Kidney (tissue), 14 donors: ENCODE data around the gene CNIH3. TPM values are rescaled to one million over a fixed set of nuclear protein-coding genes. Genes with fewer than 3 reads are reported as not detected.

Source experiments
- DNase-seq, 5 donors: peaks; one replicate each; pipeline ENCODE4 v3.0.0-alpha.2; 2013 to 2020
- FAIRE-seq: peaks from 2 replicates; lab custom pipeline; 2012; peaks lifted over from hg19 to GRCh38; lab: Jason Lieb, UNC
- H3K27ac ChIP-seq, 2 donors: one replicate each; pipeline ENCODE4 v1.7.0; 2013; ENCODE audit warnings: low read depth in 2 of 2, low read length in 2 of 2, inconsistent platforms in 1 of 2
- H3K27me3 ChIP-seq: one replicate; pipeline ENCODE4 v1.7.1; 2013; ENCODE audit warnings: low read length, inconsistent platforms; ENCODE audit not compliant: control insufficient read depth, insufficient read depth
- H3K36me3 ChIP-seq, 3 donors: one replicate each; pipeline versions ENCODE4 v1.7.0 to v1.7.1; 2013; ENCODE audit warnings: low read length in 3 of 3, control low read depth in 1 of 3, inconsistent platforms in 1 of 3; ENCODE audit not compliant: insufficient read depth in 3 of 3, control insufficient read depth in 2 of 3
- H3K4me1 ChIP-seq, 3 donors: one replicate each; pipeline versions ENCODE4 v1.7.0 to v1.7.1; 2013; ENCODE audit warnings: low read length in 3 of 3, inconsistent platforms in 1 of 3, low read depth in 1 of 3; ENCODE audit not compliant: control insufficient read depth in 2 of 3, insufficient read depth in 2 of 3
- H3K4me3 ChIP-seq, 3 donors: one replicate each; pipeline versions ENCODE4 v1.7.0 to v1.8.1; 2013; ENCODE audit warnings: low read length in 3 of 3, control low read depth in 1 of 3, inconsistent platforms in 1 of 3
- H3K9ac ChIP-seq, 3 donors: one replicate each; pipeline versions ENCODE4 v1.7.0 to v1.7.1; 2013; ENCODE audit warnings: low read length in 3 of 3, control low read depth in 1 of 3, inconsistent platforms in 1 of 3
- H3K9me3 ChIP-seq, 3 donors: one replicate each; pipeline versions ENCODE4 v1.7.0 to v1.7.1; 2013; ENCODE audit warnings: low read length in 3 of 3, control low read depth in 1 of 3, inconsistent platforms in 1 of 3; ENCODE audit not compliant: control insufficient read depth in 2 of 3, insufficient read depth in 1 of 3
- CTCF ChIP-seq: IDR thresholded peaks from 3 replicates; pipeline ENCODE4 v1.5.1; 2012; ENCODE audit warnings: mild to moderate bottlenecking, moderate library complexity, borderline replicate concordance; ENCODE audit not compliant: insufficient read depth; ENCODE audit errors: extremely low read depth
- intact Hi-C: fragments of 100-400 bp; cut with DNase I; formaldehyde crosslinking; loops from one replicate; pipeline ENCODE4 v1.11.1; 2022
- polyA plus RNA-seq: library from polyadenylated mRNA; stranded (reverse); fragments of 350-450 nt; fragmentation: Illumina TruSeq; extraction: RNeasy Lipid Tissue Mini Kit (QIAGEN cat#74804); gene quantifications from one replicate; pipeline ENCODE4 v1.2.3, GENCODE V29; 2014; ENCODE audit warnings: low read depth, low replicate concordance; ENCODE audit not compliant: insufficient read depth
- total RNA-seq: library from RNA; stranded (reverse); fragmentation: NEBNext Ultra II Directional; extraction: Animal tissue kit (Norgen Biotek cat#: 25700); gene quantifications from one replicate; pipeline ENCODE4 v1.2.1, GENCODE V29; 2021
- donor health status: control.
- donor health status: control.
- donor health status: control.
- donor health status: control.
- donor health status: control.
- donor health status: DM: yes; HTN: yes; CAD: no.
- donor health status: Normal renal cell carcinoma (clear cell type).

The CNIH3 gene
- total and polyA plus RNA-seq, 2 donors from 2014 or later = 4.3 to 7.6 TPM

DNA sequence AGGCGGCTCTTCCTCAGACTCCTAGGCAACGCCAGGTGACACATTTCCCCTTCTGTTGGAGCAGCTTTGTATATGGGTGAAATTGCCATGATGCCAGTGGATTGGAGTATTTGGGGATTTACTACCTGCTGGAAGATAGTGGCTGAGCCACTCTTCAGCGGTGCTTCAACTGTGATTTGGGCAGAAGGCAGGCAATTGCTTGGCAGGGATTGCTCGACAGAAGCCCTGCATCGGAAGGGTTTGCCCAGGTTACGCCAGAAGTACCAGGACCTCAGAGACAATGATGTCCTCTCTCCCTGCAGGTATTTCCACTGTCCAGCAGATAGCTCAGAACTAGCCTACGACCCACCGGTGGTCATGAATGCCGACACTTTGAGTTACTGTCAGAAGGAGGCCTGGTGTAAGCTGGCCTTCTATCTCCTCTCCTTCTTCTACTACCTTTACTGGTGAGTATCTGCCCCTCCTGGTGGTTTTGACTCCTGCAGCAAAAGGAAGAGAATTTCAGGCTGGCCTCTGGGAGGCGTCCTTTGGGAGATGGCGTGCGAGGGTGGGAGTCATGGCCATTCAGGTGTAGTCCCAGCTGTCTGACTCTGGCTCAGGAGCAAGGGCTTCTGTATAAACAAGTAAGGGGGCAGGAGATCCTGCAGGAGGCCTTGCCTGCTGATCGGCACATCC is 118.3 kb downstream of the CNIH3 start:
- no peak overlapping the region for H3K9ac ChIP-seq
- no peaks in the 10 kb centered on the region for H3K9me3 ChIP-seq
- no peak for TF ChIP-seq CTCF
- no peaks in the 10 kb centered on the region for H3K27me3 ChIP-seq
- no peaks in the 10 kb centered on the region for H3K4me1 ChIP-seq
- intact Hi-C loops = no loop called here
- FAIRE-seq (no peak), DNase-seq (no peak)
- no peak overlapping the region for H3K27ac ChIP-seq
- H3K4me3 ChIP-seq = no peak overlapping the region
- no peaks in the 10 kb centered on the region for H3K36me3 ChIP-seq

GRCh38 chr1:224735159-224735558 is 119.0 kb downstream of the CNIH3 start:
- FAIRE-seq (no peak), DNase-seq (no peak)
- no peaks in the 10 kb centered on the region for H3K9me3 ChIP-seq
- no peaks in the 10 kb centered on the region for H3K27me3 ChIP-seq
- no peak overlapping the region for H3K27ac ChIP-seq
- no peak for TF ChIP-seq CTCF
- no peaks in the 10 kb centered on the region for H3K36me3 ChIP-seq
- no peak overlapping the region for H3K4me3 ChIP-seq
- no peaks in the 10 kb centered on the region for H3K4me1 ChIP-seq
- no peak overlapping the region for H3K9ac ChIP-seq
- intact Hi-C loops = no loop called here

- no peak overlapping the region for H3K4me3 ChIP-seq
- no peak overlapping the region for H3K9ac ChIP-seq
- no peak for TF ChIP-seq CTCF
- intact Hi-C loops = no loop called here
- peak in 2 of 5 donors; percentile 38 to 62 for DNase-seq
- H3K27ac ChIP-seq = no peak overlapping the region
- no peaks in the 10 kb centered on the region for H3K27me3 ChIP-seq
- no peaks in the 10 kb centered on the region for H3K36me3 ChIP-seq
- no peak for FAIRE-seq
- H3K9me3 ChIP-seq = no peaks in the 10 kb centered on the region
- H3K4me1 ChIP-seq = no peaks in the 10 kb centered on the region
Observed at GRCh38 chr1:224736619-224737352, 120.7 kb downstream of the CNIH3 start.
